Measurements from ENCODE around the gene CAMK4. TPM values are rescaled to one million over a fixed set of nuclear protein-coding genes. Genes with fewer than 3 reads are reported as not detected.

Gene CAMK4
- 1 to 10 TPM; 1.8 to 3.1 TPM for total RNA-seq
- long read RNA-seq, result 0 reads

- intact Hi-C loops (cut with DNase I, micrococcal nuclease), result no loop called here
- DNase-seq, result peak; percentile 47 to 64
- ATAC-seq, result peak; percentile 81
Observed at GRCh38 chr5:111223787-111224560, at the start of gene CAMK4. TSS of gene CAMK4 (plus strand) at chr5:111224384. CDS start at chr5:111224484, 100 bp downstream.

- intact Hi-C loops (cut with DNase I, micrococcal nuclease), result no loop called here
- no peak for ATAC-seq
- DNase-seq, result no peak
Observed at GRCh38 chr5:111183064-111183463, 41.1 kb upstream of the CAMK4 start.

GRCh38 chr5:111187079-111187478 is 37.1 kb upstream of the CAMK4 start:
- intact Hi-C loops (cut with DNase I, micrococcal nuclease), result no loop called here
- ATAC-seq (no peak), DNase-seq (no peak)

- ATAC-seq, result no peak
- intact Hi-C loops (cut with DNase I, micrococcal nuclease), result no loop called here
- DNase-seq, result no peak
Observed at GRCh38 chr5:111194053-111194452, 30.1 kb upstream of the CAMK4 start.

- ATAC-seq (no peak), DNase-seq (no peak)
- intact Hi-C loops (cut with DNase I, micrococcal nuclease), result no loop called here
Observed at GRCh38 chr5:111194925-111195324, 29.3 kb upstream of the CAMK4 start.

- DNase-seq (no peak), ATAC-seq (no peak)
- intact Hi-C loops (cut with DNase I, micrococcal nuclease), result no loop called here
Observed at GRCh38 chr5:111197523-111197922, 26.7 kb upstream of the CAMK4 start.

- ATAC-seq, result no peak
- intact Hi-C loops (cut with DNase I, micrococcal nuclease), result no loop called here
Observed at GRCh38 chr5:111198281-111198966, 25.8 kb upstream of the CAMK4 start.

GRCh38 chr5:111200828-111201227 is 23.4 kb upstream of the CAMK4 start:
- intact Hi-C loops (cut with DNase I, micrococcal nuclease), result no loop called here
- ATAC-seq (no peak), DNase-seq (no peak)

More at GRCh38 chr5:111198281-111198966, 25.8 kb upstream of the CAMK4 start:
- no peak for DNase-seq

GRCh38 chr5:111201705-111202104 is 22.5 kb upstream of the CAMK4 start:
- intact Hi-C loops (cut with DNase I, micrococcal nuclease), result no loop called here
- DNase-seq (no peak), ATAC-seq (no peak)

- intact Hi-C loops (cut with DNase I, micrococcal nuclease), result no loop called here
- no peak for DNase-seq
- no peak for ATAC-seq
Observed at GRCh38 chr5:111211341-111211740, 12.8 kb upstream of the CAMK4 start.

GRCh38 chr5:111214052-111214742 is 10.0 kb upstream of the CAMK4 start:
- DNase-seq (no peak), ATAC-seq (no peak)
- intact Hi-C loops (cut with DNase I, micrococcal nuclease), result no loop called here

- intact Hi-C loops (cut with DNase I, micrococcal nuclease), result no loop called here
- DNase-seq (no peak), ATAC-seq (no peak)
Observed at GRCh38 chr5:111215971-111216370, 8.2 kb upstream of the CAMK4 start.

- no peak for ATAC-seq
- intact Hi-C loops (cut with DNase I, micrococcal nuclease), result no loop called here
- DNase-seq, result no peak
Observed at GRCh38 chr5:111221139-111221538, 3.0 kb upstream of the CAMK4 start.

GRCh38 chr5:111223101-111223786 is 940 bp upstream of the CAMK4 start:
- intact Hi-C loops (cut with DNase I, micrococcal nuclease), result no loop called here
- ATAC-seq, result no peak
- no peak for DNase-seq

GRCh38 chr5:111224561-111225345 is 569 bp downstream of the CAMK4 start:
- intact Hi-C loops (cut with DNase I, micrococcal nuclease), result no loop called here
- no peak for ATAC-seq
- no peak for DNase-seq

- intact Hi-C loops (cut with DNase I, micrococcal nuclease), result no loop called here
- ATAC-seq (no peak), DNase-seq (no peak)
Observed at GRCh38 chr5:111225926-111226325, 1.7 kb downstream of the CAMK4 start.

- ATAC-seq, result no peak
- intact Hi-C loops (cut with DNase I, micrococcal nuclease), result no loop called here
Observed at GRCh38 chr5:111226556-111226955, 2.4 kb downstream of the CAMK4 start.

GRCh38 chr5:111227226-111227782 is 3.1 kb downstream of the CAMK4 start:
- DNase-seq, result no peak
- intact Hi-C loops (cut with DNase I, micrococcal nuclease), result no loop called here

More at GRCh38 chr5:111226556-111226955, 2.4 kb downstream of the CAMK4 start:
- DNase-seq, result no peak

More at GRCh38 chr5:111227226-111227782, 3.1 kb downstream of the CAMK4 start:
- ATAC-seq, result no peak
